IMR-90 (cell line): ENCODE measurements around the gene COLEC12. TPM values are rescaled to one million over a fixed set of nuclear protein-coding genes. Genes with fewer than 3 reads are reported as not detected.
A peak's percentile ranks its signal among the peaks of the same experiment; 100 is the strongest.

Experiments used
- ATAC-seq: fragments of 200-7000 bp; cut with Tn5 transposase; 2 replicates; pipeline ENCODE4 v1.9.1; 2020; ENCODE audit warnings: low read depth, mild to moderate bottlenecking, moderate library complexity
- BruUV-seq: library from RNA; stranded (reverse); fragments of 400-500 nt; replicated peaks from 2 replicates; lab custom pipeline; 2021; lab: Mats Ljungman, UMichigan
- CTCF ChIA-PET: fragments of 300-600 bp; formaldehyde crosslinking; extraction: SDS; loops from one replicate; lab custom pipeline; 2021; ENCODE audit warnings: antibody characterized with exemption; lab: Yijun Ruan, JAX
- POLR2A ChIA-PET: fragments of 300-600 bp; sonication (Branson Sonifier 250); formaldehyde crosslinking; loops from one replicate; lab custom pipeline; 2022; ENCODE audit warnings: antibody characterized with exemption; ENCODE audit not compliant: unreplicated experiment; lab: Charles Lee
- DNase-seq: peaks from one replicate; pipeline ENCODE4 v3.0.0; 2013
- H2AFZ ChIP-seq: replicated peaks from 2 replicates; pipeline ENCODE3; 2013; ENCODE audit warnings: low read length, mild to moderate bottlenecking; ENCODE audit not compliant: poor library complexity
- H2AK5ac ChIP-seq: 2 replicates; pipeline ENCODE4 v1.6.1; 2013; ENCODE audit warnings: low read depth, low read length, inconsistent platforms
- H2AK9ac ChIP-seq: replicated peaks from 2 replicates; pipeline ENCODE3; 2013; ENCODE audit warnings: mild to moderate bottlenecking, low read depth, low read length, moderate library complexity; ENCODE audit not compliant: poor library complexity
- H2BK120ac ChIP-seq: 2 replicates; pipeline ENCODE4 v1.6.1; 2013; ENCODE audit warnings: low read depth, low read length, inconsistent platforms
- H2BK15ac ChIP-seq: 3 replicates; pipeline ENCODE4 v1.6.1; 2013; ENCODE audit warnings: low read depth, low read length, inconsistent platforms
- H2BK20ac ChIP-seq: 2 replicates; pipeline ENCODE4 v1.6.1; 2013; ENCODE audit warnings: low read depth, mild to moderate bottlenecking, inconsistent platforms, low read length, moderate library complexity
- H2BK5ac ChIP-seq: 2 replicates; pipeline ENCODE4 v1.6.1; 2013; ENCODE audit warnings: mild to moderate bottlenecking, low read depth, low read length, inconsistent platforms; ENCODE audit not compliant: poor library complexity, severe bottlenecking
- H3K14ac ChIP-seq: replicated peaks from 2 replicates; pipeline ENCODE4 v1.6.1; 2013; ENCODE audit warnings: low read depth, low read length, inconsistent platforms
- H3K18ac ChIP-seq: 2 replicates; pipeline ENCODE4 v1.6.1; 2013; ENCODE audit warnings: low read depth, low read length, control low read depth
- H3K23ac ChIP-seq: 2 replicates; pipeline ENCODE4 v1.6.1; 2013; ENCODE audit warnings: low read depth, low read length, inconsistent platforms
- H3K27ac ChIP-seq: 2 replicates; pipeline ENCODE4 v1.5.1; 2013; ENCODE audit warnings: mild to moderate bottlenecking, control low read depth, low read length; ENCODE audit not compliant: insufficient read depth
- H3K27me3 ChIP-seq: 2 replicates; pipeline ENCODE4 v1.6.1; 2013; ENCODE audit warnings: low read length; ENCODE audit not compliant: control insufficient read depth, insufficient read depth
- H3K36me3 ChIP-seq: 2 replicates; pipeline ENCODE4 v1.6.1; 2013; ENCODE audit warnings: low read length, mixed read lengths; ENCODE audit not compliant: control insufficient read depth, insufficient read depth
- H3K4ac ChIP-seq: 2 replicates; pipeline ENCODE4 v1.6.1; 2013; ENCODE audit warnings: low read depth, low read length, inconsistent platforms
- H3K4me1 ChIP-seq: 2 replicates; pipeline ENCODE4 v1.6.1; 2013; ENCODE audit warnings: low read length, mixed read lengths; ENCODE audit not compliant: control insufficient read depth, insufficient read depth
- H3K4me2 ChIP-seq: 2 replicates; pipeline ENCODE4 v1.6.1; 2013; ENCODE audit warnings: low read depth, mild to moderate bottlenecking, control low read depth, low read length, moderate library complexity
- H3K4me3 ChIP-seq: 2 replicates; pipeline ENCODE4 v1.5.1; 2013; ENCODE audit warnings: low read depth, mild to moderate bottlenecking, control low read depth, low read length, moderate library complexity; ENCODE audit not compliant: insufficient read depth
- H3K56ac ChIP-seq: 2 replicates; pipeline ENCODE4 v1.6.1; 2013; ENCODE audit warnings: low read length, inconsistent platforms; ENCODE audit not compliant: insufficient read depth; ENCODE audit errors: extremely low read depth
- H3K79me1 ChIP-seq, 2 experiments: 2 replicates each; pipeline ENCODE4 v1.6.1; 2013; ENCODE audit warnings: low read length in 2 of 2, inconsistent platforms in 1 of 2, low read depth in 1 of 2
- H3K9ac ChIP-seq: 2 replicates; pipeline ENCODE4 v1.6.1; 2013; ENCODE audit warnings: low read depth, low read length, control low read depth
- H3K9me1 ChIP-seq: 2 replicates; pipeline ENCODE4 v1.6.1; 2013; ENCODE audit warnings: low read length, inconsistent platforms; ENCODE audit not compliant: insufficient read depth
- H3K9me3 ChIP-seq: 2 replicates; pipeline ENCODE4 v1.6.1; 2013; ENCODE audit warnings: low read length; ENCODE audit not compliant: control insufficient read depth, insufficient read depth
- H4K20me1 ChIP-seq: 2 replicates; pipeline ENCODE4 v1.6.1; 2013; ENCODE audit warnings: low read length, inconsistent platforms; ENCODE audit not compliant: insufficient read depth
- H4K5ac ChIP-seq: 2 replicates; pipeline ENCODE4 v1.6.1; 2013; ENCODE audit warnings: mild to moderate bottlenecking, low read depth, low read length, control low read depth
- H4K8ac ChIP-seq, 2 experiments: 2 replicates each; pipeline ENCODE4 v1.6.1; 2013; ENCODE audit warnings: low read depth in 2 of 2, low read length in 2 of 2, control low read depth in 1 of 2, inconsistent platforms in 1 of 2
- H4K91ac ChIP-seq: 2 replicates; pipeline ENCODE4 v1.6.1; 2013; ENCODE audit warnings: low read depth, low read length, inconsistent platforms; ENCODE audit not compliant: insufficient read depth
- CHD1 ChIP-seq: IDR thresholded peaks from 2 replicates; pipeline ENCODE4 v1.6.1; 2012; ENCODE audit warnings: low read depth, low read length, improper control_type of control experiment
- NFE2L2 ChIP-seq: fragments of 150-350 bp; IDR thresholded peaks from 2 replicates; pipeline ENCODE4 v1.6.1; 2016; ENCODE audit warnings: low read depth, mild to moderate bottlenecking, low read length
- POLR2A ChIP-seq: IDR thresholded peaks from 2 replicates; pipeline ENCODE4 v1.6.1; 2012; ENCODE audit warnings: mild to moderate bottlenecking, low read depth, low read length
- SMC3 ChIP-seq: fragments of 150-350 bp; IDR thresholded peaks from 2 replicates; pipeline ENCODE4 v1.6.1; 2016; ENCODE audit warnings: low read depth, mild to moderate bottlenecking, antibody characterized with exemption, low read length, moderate library complexity
- WGBS, 2 experiments: methylation state at CpG; one replicate each; pipeline versions ENCODE4 v1.1.5 to v1.1.7; 2013; ENCODE audit warnings: missing lambda C conversion rate in 2 of 2; ENCODE audit not compliant: insufficient read length in 1 of 2; ENCODE audit errors: extremely low coverage in 2 of 2; 5-methylcytosine and 5-hydroxymethylcytosine counted together
- dilution Hi-C: fragments of 300-500 bp; cut with HindIII; formaldehyde crosslinking; loops from one replicate; pipeline ENCODE4 v1.14.3; 2018; ENCODE audit warnings: low sequenced_read_pairs; ENCODE audit not compliant: unreplicated experiment
- in situ Hi-C: fragments of 300-500 bp; cut with MboI; formaldehyde crosslinking; loops from 3 replicates; pipeline ENCODE4 v1.14.3; 2019; ENCODE audit warnings: low sequenced_read_pairs, inconsistent platforms, mixed read lengths
- intact Hi-C: fragments of 100-400 bp; cut with micrococcal nuclease; formaldehyde crosslinking; loops from 2 replicates; pipeline ENCODE4 v1.10.0; 2022
- polyA plus RNA-seq, 3 experiments: library from polyadenylated mRNA; depleted of rRNA; stranded (reverse); fragments of >200 nt; gene quantifications; 2 replicates each; pipeline ENCODE4 v1.2.3, GENCODE V29; 2012; ENCODE audit warnings: low replicate concordance in 1 of 3
- total RNA-seq: library from RNA; depleted of rRNA; stranded (reverse); fragments of >200 nt; gene quantifications from 2 replicates; pipeline ENCODE4 v1.2.3, GENCODE V29; 2012
- TF ChIP-seq, protein P1 (sequence below): fragments of 150-350 bp; IDR thresholded peaks from 2 replicates; pipeline ENCODE4 v1.6.1; 2017; ENCODE audit warnings: mild to moderate bottlenecking, antibody characterized with exemption, low read length, low read depth

The COLEC12 gene
- total and polyA plus RNA-seq, 2 of the 4 experiments (the other 2 are of a cell fraction) = 1.0 to 2.3 TPM

DNA sequence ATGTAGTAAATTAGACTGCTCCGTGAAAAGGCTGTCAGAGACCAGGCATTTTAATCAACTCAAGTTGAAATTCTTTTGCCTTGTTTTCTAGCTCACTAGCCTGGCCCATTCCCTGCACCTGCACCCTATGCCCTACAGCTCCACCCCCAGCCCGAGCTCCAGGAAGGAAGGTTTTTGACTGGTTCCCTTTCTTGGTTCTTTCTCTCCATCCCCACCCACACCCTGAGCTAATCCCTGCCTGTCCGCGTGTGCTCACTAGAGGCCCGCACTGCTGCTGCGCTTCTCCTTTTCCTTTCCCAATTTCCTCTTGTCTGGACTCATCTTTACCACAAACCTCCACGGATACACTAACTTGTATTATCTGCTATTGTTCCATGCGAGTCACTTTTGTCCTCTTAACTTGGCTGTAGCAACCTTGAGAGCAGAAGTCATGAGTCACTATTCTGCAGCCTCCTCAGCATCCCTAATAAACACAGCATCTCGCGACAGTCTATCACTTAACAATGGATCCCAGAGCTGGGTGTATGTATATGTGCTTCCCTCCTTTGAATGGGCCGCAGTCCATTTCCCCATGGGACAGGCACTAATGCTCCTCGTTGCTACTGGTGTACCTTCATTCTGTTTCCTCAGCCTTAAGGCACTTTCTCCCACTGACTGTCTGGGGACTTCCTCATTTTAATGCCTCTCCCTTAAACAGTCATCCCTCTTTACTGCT is 36.5 kb downstream of the COLEC12 start:
- H3K4me1 ChIP-seq = no peaks in the 10 kb centered on the region
- H3K56ac ChIP-seq = no peak overlapping the region
- no peak overlapping the region for H3K4me2 ChIP-seq
- H3K27ac ChIP-seq = no peak overlapping the region
- no peaks in the 10 kb centered on the region for H3K79me1 ChIP-seq
- ChIA-PET POLR2A (no interaction called here), CTCF (no interaction called here)
- H4K20me1 ChIP-seq = no peaks in the 10 kb centered on the region
- no peak overlapping the region for H4K91ac ChIP-seq
- no peak overlapping the region for H3K9ac ChIP-seq
- no peak overlapping the region for H2BK20ac ChIP-seq
- H2BK15ac ChIP-seq = no peak overlapping the region
- in situ Hi-C loops (no loop called here), intact Hi-C loops (no loop called here), dilution Hi-C loops (no loop called here)
- no peaks in the 10 kb centered on the region for H3K36me3 ChIP-seq
- no peak overlapping the region for H3K23ac ChIP-seq
- H2AK9ac ChIP-seq = no peak overlapping the region
- no peak overlapping the region for H3K4ac ChIP-seq
- H3K9me1 ChIP-seq = no peaks in the 10 kb centered on the region
- peak; percentile 41 for DNase-seq
- no peak overlapping the region for H3K4me3 ChIP-seq
- ATAC-seq = peak; percentile 35; the same call in 1 of the 2 replicates
- peaks cover 4% of the 10 kb centered on the region; the same call in 1 of the 2 replicates for H3K27me3 ChIP-seq
- H2AFZ ChIP-seq = no peak overlapping the region
- H4K5ac ChIP-seq = no peak overlapping the region
- H4K8ac ChIP-seq = no peak overlapping the region
- WGBS, 2 experiments = 48% methylated on average over 7 of the region's 12 CpGs; no CpG with 5 or more reads in 1 of the 2 experiments
- no peak overlapping the region for H2BK120ac ChIP-seq
- no peak overlapping the region for H3K14ac ChIP-seq
- no peak overlapping the region for H2BK5ac ChIP-seq
- TF ChIP-seq NFE2L2 = no peak
- TF ChIP-seq, protein P1, sequence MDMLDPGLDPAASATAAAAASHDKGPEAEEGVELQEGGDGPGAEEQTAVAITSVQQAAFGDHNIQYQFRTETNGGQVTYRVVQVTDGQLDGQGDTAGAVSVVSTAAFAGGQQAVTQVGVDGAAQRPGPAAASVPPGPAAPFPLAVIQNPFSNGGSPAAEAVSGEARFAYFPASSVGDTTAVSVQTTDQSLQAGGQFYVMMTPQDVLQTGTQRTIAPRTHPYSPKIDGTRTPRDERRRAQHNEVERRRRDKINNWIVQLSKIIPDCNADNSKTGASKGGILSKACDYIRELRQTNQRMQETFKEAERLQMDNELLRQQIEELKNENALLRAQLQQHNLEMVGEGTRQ = no peak
- no peak for TF ChIP-seq CHD1
- TF ChIP-seq POLR2A = no peak
- TF ChIP-seq SMC3 = no peak
- no peak overlapping the region for H3K18ac ChIP-seq
- H3K9me3 ChIP-seq = no peaks in the 10 kb centered on the region
- H2AK5ac ChIP-seq = no peak overlapping the region
- BruUV-seq = no TSS peak
